GM18861 (cell line): Measurements from ENCODE around the gene MOB3C.

ENCODE experiments used
- ATAC-seq: cut with Tn5 transposase; IDR thresholded peaks from one replicate; pipeline ENCODE4 v1.9.1; 2021; ENCODE audit not compliant: unreplicated experiment

The MOB3C gene

GRCh38 chr1:46607345-46608130 lies 9.1 kb downstream of the MOB3C start:
- ATAC-seq: no peak

GRCh38 chr1:46606255-46606965 lies 10.2 kb downstream of the MOB3C start:
- no peak for ATAC-seq

- no peak for ATAC-seq
Measured at GRCh38 chr1:46605232-46605631, 11.4 kb downstream of the MOB3C start.

GRCh38 chr1:46603858-46604549 lies 12.6 kb downstream of the MOB3C start, which contains the start of gene MKNK1:
Gene MKNK1 (minus strand): TSS chr1:46604268. CDS start chr1:46583327, 20,941 bp downstream.
- peak; percentile 92 for ATAC-seq

DNA sequence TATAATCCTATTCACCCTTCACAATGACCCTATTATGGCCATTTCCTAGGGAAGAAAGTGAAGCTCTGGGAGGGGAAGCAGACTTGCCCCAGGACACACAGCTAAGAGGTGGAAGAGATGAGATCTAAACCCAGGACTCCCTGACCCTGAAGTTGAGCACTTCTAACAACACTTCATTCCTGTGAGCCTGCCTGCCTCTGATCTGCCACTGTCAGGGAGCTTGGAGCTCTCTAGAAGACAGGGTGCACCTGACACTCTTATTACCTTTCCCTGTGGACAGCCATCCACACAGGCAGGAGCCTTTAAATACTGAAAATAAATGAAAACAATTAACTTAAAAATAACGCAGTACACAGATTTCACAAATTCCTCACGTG lies 13.1 kb downstream of the MOB3C start:
- ATAC-seq: no peak

GRCh38 chr1:46601257-46602007 lies 15.2 kb downstream of the MOB3C start:
- no peak for ATAC-seq

DNA sequence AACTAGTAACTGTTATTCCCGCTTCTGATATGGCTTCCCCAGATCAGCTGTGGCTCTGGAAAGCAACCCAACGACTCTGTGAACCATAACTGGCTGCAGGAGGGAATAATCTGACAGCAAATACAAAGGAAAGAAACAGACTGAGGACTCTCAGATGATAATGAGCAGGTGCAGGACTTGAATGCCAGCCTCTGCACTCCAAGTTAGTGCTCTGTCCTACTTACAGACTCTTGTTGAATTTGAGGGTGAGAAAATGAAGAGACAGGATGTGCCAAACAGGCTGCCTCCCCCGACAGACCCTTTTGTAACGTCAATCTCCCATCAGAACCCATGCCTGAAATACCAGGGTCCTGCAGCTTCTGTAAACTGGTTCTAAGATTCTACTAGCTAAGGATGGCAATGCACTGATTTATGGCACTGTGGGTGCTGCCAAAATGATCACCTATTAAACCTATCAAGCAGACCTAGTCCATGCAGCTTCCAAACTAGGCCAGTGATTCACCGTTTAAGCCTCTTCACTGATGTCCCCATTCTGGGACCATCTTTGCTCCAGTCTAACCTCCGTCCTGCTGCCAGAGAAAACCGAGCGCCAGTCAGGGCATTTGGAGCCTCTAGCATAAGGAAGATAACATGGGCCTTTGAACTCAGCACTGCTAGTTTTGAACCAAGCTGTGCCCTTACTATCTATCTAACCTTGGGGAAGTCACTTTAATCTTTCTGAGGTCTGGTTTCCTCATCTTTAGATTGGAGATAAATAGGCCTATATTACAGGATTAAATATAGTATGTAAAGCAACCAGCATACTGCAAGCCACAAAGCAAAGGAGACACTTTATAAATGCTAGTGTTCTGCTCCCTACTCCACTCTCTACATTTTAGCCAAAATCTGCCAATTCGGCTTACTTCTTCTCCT lies 17.3 kb downstream of the MOB3C start:
- no peak for ATAC-seq

DNA sequence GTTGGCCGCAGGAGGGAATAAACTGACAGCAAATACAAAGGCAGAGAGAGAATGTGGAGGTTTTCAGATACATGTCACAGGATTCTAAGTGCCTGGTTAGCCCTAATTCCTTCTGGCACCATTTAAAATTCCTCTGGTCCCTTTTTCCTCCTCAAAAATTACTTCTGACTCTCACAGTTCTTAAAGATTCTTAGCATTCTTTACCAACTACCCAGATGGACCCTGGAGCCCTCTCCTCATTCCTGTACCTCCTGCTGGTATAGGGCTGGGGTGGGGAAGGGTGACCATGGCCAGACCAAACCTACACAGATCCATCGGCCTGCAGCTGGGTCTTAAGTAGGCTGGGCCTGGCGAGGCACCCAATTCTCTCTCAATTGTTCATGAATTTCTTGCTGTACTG lies 19.8 kb downstream of the MOB3C start:
- ATAC-seq: no peak

GRCh38 chr1:46596036-46596435 lies 20.6 kb downstream of the MOB3C start:
- no peak for ATAC-seq

DNA sequence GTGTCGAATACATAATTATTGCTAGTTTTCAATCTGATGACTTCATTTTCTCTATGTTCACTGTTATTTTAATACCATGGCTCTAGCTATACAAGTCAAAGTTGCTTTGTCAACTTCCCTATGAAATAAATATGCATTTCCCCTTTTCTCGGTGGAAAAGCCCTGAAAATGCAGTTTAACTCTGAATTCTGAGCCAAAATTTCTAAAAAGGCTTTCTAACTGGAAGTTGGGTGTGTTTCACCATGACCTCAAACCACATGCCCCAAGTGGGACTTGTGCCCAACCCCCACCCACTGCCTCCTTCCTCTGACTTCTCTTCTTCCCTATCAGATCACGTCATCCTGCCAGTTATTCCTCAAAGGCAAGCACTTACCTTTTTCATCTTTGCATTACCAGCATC lies 21.5 kb downstream of the MOB3C start:
- no peak for ATAC-seq

GRCh38 chr1:46594063-46594462 lies 22.5 kb downstream of the MOB3C start:
- no peak for ATAC-seq

- no peak for ATAC-seq
Measured at GRCh38 chr1:46592823-46593222, 23.8 kb downstream of the MOB3C start.

- ATAC-seq: no peak
Measured at GRCh38 chr1:46589529-46589928, 27.1 kb downstream of the MOB3C start.

GRCh38 chr1:46587069-46587468 lies 29.5 kb downstream of the MOB3C start:
- ATAC-seq: no peak

DNA sequence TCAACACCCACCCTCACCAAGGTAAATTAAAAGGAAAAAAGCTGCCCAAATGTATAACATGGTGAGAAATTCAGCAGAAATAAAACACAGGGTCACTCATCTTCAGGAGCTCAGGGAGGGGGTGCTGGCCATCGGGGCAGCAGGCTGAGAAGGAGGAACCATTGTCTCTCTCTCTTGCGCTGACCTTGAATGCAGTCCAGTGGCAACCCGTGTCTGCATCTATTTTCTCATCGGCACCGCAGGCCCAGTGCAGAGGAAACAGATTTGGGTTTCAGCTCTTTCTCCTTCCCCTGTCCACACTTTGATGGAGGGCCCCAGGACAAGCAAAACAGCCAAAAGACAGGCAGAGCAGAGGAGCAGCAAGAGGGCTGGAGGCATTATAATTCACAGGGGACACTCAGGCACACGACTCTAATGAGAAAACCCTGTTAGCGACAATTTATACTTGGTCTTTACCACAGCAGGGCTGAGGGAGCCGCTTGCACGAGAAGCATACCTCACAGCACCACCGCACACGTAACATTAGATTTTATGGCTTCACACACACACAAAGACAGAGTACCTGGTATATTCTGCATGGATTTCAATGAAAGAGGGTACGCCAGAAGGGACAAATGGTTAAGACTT lies 31.2 kb downstream of the MOB3C start:
- ATAC-seq: no peak

- ATAC-seq: no peak
Measured at GRCh38 chr1:46583494-46583893, 33.1 kb downstream of the MOB3C start.

DNA sequence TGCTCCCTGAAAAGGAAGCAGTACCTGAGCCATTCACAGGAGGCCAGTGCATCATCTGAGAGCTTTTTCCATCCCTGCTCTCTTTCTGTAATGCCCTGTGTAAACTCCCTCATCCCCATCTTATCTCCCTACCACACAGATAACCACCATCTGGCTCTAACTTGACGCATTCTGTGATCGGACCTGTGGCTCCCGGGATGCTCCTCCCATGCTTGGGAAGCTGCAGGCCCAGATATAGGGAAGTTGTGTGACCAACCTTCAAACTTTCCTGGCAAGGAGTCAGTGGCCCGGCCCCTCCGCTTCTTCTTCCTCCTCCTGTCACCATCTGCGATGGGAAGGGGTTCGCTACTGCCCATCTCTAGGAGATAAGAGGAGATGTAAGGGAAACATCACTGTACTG lies 33.6 kb downstream of the MOB3C start:
- no peak for ATAC-seq

DNA sequence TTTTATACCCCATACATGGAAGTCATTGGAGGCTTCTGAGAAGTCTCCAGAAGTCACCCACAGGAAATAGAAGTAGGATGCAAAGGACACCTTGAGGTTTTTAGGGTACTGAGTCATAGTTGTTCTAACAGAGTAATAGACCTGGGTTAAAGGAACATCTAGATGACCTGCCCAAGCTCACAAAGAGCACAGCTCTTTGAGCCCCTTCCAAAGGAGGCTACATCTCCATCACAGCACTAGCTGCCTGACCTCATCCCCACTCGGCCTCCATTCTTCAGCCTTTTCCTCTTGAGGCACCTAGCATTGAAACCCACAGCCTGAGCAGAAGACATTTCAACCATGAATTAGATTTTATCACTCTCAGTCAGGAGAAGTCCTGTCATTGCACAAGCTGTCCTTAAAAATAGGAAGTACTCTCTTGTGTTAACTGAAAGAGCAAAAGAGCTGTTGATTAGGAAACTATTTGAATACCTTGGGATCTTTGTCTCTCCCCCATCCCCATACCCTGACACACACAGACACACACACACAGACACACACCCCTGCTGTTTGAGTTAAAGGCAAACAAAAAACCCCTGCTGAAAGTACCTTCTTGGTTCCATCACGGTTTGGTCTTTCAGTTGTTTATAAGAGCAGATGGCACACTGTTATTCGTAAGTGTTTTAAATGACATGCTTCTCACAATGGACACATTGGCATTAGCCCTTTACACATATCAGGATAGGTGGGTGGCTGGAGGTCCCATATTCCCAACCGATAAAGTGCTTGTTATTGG lies 34.7 kb downstream of the MOB3C start:
- ATAC-seq: no peak
